Transverse colon (tissue), 4 donors: ENCODE measurements around the gene EML1.

Experiments
- CTCF ChIP-seq, 5 experiments: fragments of 200-600 bp in 3 of 5; fragments of 450-650 bp in 2 of 5; sonication (generic) in 3 of 5; IDR thresholded peaks; 1 replicate in 2 of 5; 2 replicates in 3 of 5; pipeline ENCODE4 v1.5.1; 2016 to 2017; ENCODE audit warnings: antibody characterized with exemption in 5 of 5, inconsistent platforms in 3 of 5, mild to moderate bottlenecking in 2 of 5, moderate library complexity in 1 of 5
- EP300 ChIP-seq: sonication (generic); formaldehyde crosslinking; IDR thresholded peaks from one replicate; pipeline ENCODE4 v1.6.1; 2017; ENCODE audit warnings: antibody characterized with exemption, low read depth
- POLR2A ChIP-seq: fragments of 450-650 bp; IDR thresholded peaks from one replicate; pipeline ENCODE4 v1.6.1; 2016; ENCODE audit warnings: antibody characterized with exemption, mild to moderate bottlenecking, moderate library complexity
- POLR2AphosphoS5 ChIP-seq, 3 donors: sonication (generic); formaldehyde crosslinking; IDR thresholded peaks; one replicate each; pipeline ENCODE4 v1.6.1; 2016; ENCODE audit warnings: antibody characterized with exemption in 3 of 3

DNA sequence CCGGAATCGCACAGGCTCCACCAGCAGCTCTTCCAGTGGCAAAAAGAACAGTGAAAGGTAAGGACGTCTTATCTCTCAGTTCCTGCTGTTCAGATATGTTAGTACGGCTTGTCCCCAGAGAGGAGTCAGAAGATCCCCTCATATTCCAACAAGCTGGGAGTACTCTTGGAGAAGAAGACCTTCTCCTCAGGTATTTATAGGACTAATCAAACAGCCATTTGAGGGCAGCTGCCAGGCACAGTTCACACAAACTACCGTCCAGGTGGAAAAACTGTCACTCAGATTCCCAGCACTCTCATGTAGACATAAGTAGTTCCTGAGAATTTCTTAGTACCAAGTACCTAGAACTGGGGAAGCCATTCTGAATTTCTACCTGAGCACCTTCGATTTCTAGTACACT, 85.3 kb downstream of the EML1 start:
- TF ChIP-seq CTCF (IDR thresholded peaks at IDR 0.05), result no peak
- no peak for TF ChIP-seq POLR2A
- no peak for TF ChIP-seq POLR2AphosphoS5 (IDR thresholded peaks at IDR 0.05)
- TF ChIP-seq EP300, result no peak
